Heart right ventricle (tissue), 16 donors: ENCODE measurements around the gene GPC5. TPM values are rescaled to one million over a fixed set of nuclear protein-coding genes. Genes with fewer than 3 reads are reported as not detected.

Experiments
- ATAC-seq, 8 donors: fragments of 200-7000 bp; cut with Tn5 transposase; one replicate each; pipeline ENCODE4 v1.9.1; 2020; ENCODE audit warnings: mild to moderate bottlenecking in 8 of 8, moderate library complexity in 8 of 8, moderate number of reproducible peaks in 1 of 8
- DNase-seq, 2 donors: peaks; one replicate each; pipeline ENCODE4 v3.0.0-alpha.2; 2020
- H3K27ac ChIP-seq, 10 donors: fragments of 200-600 bp; sonication (generic) in 2 of 10; one replicate each; pipeline versions ENCODE4 v1.5.0 to v1.8.0; 2020 to 2022; ENCODE audit warnings: mild to moderate bottlenecking in 3 of 10
- H3K27me3 ChIP-seq, 7 donors: fragments of 200-600 bp; one replicate each; pipeline ENCODE4 v1.8.0; 2021 to 2022; ENCODE audit warnings: mild to moderate bottlenecking in 2 of 7
- H3K36me3 ChIP-seq, 9 donors: fragments of 200-600 bp; sonication (generic) in 1 of 9; one replicate each; pipeline versions ENCODE4 v1.5.0 to v1.8.0; 2020 to 2022; ENCODE audit warnings: mild to moderate bottlenecking in 2 of 9
- H3K4me1 ChIP-seq, 9 donors: fragments of 200-600 bp; sonication (generic) in 1 of 9; one replicate each; pipeline versions ENCODE4 v1.5.0 to v1.8.0; 2020 to 2022; ENCODE audit warnings: mild to moderate bottlenecking in 4 of 9
- H3K4me3 ChIP-seq, 10 donors: fragments of 200-600 bp; sonication (generic) in 2 of 10; one replicate each; pipeline versions ENCODE4 v1.5.0 to v1.8.0; 2020 to 2022; ENCODE audit warnings: mild to moderate bottlenecking in 7 of 10, moderate library complexity in 2 of 10
- H3K9me3 ChIP-seq, 11 donors: fragments of 200-600 bp in 10 of 11; sonication (generic) in 2 of 11; one replicate each; pipeline versions ENCODE4 v1.5.0 to v1.8.0; 2013 to 2022; ENCODE audit warnings: mild to moderate bottlenecking in 2 of 11, control low read depth in 1 of 11, moderate library complexity in 1 of 11
- WGBS, 2 donors: extraction: QIAGEN DNeasy Blood & Tissue Kit; methylation state at CpG; one replicate each; pipeline ENCODE4 v1.1.7; 2013; ENCODE audit warnings: inconsistent platforms in 1 of 2; 5-methylcytosine and 5-hydroxymethylcytosine counted together
- intact Hi-C, 10 donors: fragments of 100-400 bp; cut with DNase I; formaldehyde crosslinking; loops; one replicate each; pipeline versions ENCODE4 v1.11.1 to v1.14.2; 2022
- polyA plus RNA-seq, 2 donors: library from polyadenylated mRNA; stranded (reverse); fragments of 200-250 nt; gene quantifications; one replicate each; pipeline ENCODE4 v1.2.3, GENCODE V29; 2013
- total RNA-seq, 10 donors: library from RNA; stranded (reverse); fragmentation: NEBNext Ultra II Directional in 3 of 10; extraction: Animal tissue kit (Norgen Biotek cat#: 25700) in 3 of 10; gene quantifications; one replicate each; pipeline versions ENCODE4 v1.2.1 to v1.2.4, GENCODE V29; 2021 to 2023
- TF ChIP-seq, protein P1 (sequence below), 9 donors: fragments of 200-600 bp; sonication (generic) in 2 of 9; IDR thresholded peaks; one replicate each; pipeline versions ENCODE4 v1.5.0 to v1.8.0; 2021 to 2022; ENCODE audit warnings: antibody characterized with exemption in 9 of 9, mild to moderate bottlenecking in 5 of 9, moderate library complexity in 1 of 9
- donor health status: Arrhythmogenic right ventricular cardiomyopathy.
- donor health status: ischemic (EF 13 %, LVEDD 7.1; RV severe dilation, severe dysfunction).
- donor health status: healthy with polysubstance abuse.
- donor health status: DM: no; HTN: yes; CAD: no.
- donor health status: DM: no; HTN: no; CAD: no.
- donor health status: ischemic (EF 25% LVEDD 6.9; RV normal size, moderate dysfunction).
- donor health status: ischemic (EF 25% LVEDD 5.7; RV mildly dilated, moderate dysfunction).
- donor health status: healthy.
- donor health status: DM: yes; HTN: yes; CAD: no.
- donor health status: Ischemic cardiomyopathy.
- donor health status: ischemic (EF 35%, LVEDD 5.7; RV mildly dilated, moderate dysfunction).
- donor health status: nonischemic (EF 11% LVEDD 7.7; RV severe dilation, severe dysfunction).
- donor health status: DM: yes; HTN: yes; CAD: no.
- donor health status: PGD.
- donor health status: ischemic (EF 29% LVEDD 5.4; RV normal size, mild dysfunction).
- donor health status: nonischemic (EF 23%, LVEDD 6.1; RV moderate dilation, normal function).

The GPC5 gene
- total and polyA plus RNA-seq, 12 donors = 0.01 to 3.5 (median 0.70) TPM; not detected in 1

DNA sequence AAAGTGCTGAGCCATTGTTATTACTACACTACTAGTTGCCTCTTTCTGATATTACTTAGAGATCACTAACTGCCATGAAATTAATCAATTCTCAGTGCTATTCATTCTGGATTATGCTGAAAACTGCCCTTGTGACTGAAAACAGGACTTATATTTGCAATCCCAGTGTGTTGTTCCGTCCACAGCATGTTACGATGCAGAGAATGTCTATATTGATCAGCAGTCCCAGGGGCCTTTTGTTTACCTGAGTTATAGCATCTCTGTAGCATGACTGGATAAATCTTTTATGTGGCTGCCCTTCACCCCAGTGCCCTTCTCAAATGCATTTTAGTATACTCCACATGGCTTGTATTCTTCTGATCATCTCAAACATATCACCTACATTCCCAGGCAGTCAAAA, 251.0 kb downstream of the GPC5 start:
- TF ChIP-seq, protein P1, sequence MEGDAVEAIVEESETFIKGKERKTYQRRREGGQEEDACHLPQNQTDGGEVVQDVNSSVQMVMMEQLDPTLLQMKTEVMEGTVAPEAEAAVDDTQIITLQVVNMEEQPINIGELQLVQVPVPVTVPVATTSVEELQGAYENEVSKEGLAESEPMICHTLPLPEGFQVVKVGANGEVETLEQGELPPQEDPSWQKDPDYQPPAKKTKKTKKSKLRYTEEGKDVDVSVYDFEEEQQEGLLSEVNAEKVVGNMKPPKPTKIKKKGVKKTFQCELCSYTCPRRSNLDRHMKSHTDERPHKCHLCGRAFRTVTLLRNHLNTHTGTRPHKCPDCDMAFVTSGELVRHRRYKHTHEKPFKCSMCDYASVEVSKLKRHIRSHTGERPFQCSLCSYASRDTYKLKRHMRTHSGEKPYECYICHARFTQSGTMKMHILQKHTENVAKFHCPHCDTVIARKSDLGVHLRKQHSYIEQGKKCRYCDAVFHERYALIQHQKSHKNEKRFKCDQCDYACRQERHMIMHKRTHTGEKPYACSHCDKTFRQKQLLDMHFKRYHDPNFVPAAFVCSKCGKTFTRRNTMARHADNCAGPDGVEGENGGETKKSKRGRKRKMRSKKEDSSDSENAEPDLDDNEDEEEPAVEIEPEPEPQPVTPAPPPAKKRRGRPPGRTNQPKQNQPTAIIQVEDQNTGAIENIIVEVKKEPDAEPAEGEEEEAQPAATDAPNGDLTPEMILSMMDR (IDR thresholded peaks at IDR 0.05) = no peak
- no peak overlapping the region for H3K4me3 ChIP-seq
- no peaks in the 10 kb centered on the region for H3K4me1 ChIP-seq
- H3K9me3 ChIP-seq = no peaks in the 10 kb centered on the region
- H3K27me3 ChIP-seq = no peaks in the 10 kb centered on the region
- 94 to 97% methylated on average over 2 of the region's 2 CpGs for WGBS, 2 donors
- DNase-seq (no peak), ATAC-seq (no peak)
- H3K36me3 ChIP-seq = no peaks in the 10 kb centered on the region
- intact Hi-C loops = no loop called here
- H3K27ac ChIP-seq = no peak overlapping the region

DNA sequence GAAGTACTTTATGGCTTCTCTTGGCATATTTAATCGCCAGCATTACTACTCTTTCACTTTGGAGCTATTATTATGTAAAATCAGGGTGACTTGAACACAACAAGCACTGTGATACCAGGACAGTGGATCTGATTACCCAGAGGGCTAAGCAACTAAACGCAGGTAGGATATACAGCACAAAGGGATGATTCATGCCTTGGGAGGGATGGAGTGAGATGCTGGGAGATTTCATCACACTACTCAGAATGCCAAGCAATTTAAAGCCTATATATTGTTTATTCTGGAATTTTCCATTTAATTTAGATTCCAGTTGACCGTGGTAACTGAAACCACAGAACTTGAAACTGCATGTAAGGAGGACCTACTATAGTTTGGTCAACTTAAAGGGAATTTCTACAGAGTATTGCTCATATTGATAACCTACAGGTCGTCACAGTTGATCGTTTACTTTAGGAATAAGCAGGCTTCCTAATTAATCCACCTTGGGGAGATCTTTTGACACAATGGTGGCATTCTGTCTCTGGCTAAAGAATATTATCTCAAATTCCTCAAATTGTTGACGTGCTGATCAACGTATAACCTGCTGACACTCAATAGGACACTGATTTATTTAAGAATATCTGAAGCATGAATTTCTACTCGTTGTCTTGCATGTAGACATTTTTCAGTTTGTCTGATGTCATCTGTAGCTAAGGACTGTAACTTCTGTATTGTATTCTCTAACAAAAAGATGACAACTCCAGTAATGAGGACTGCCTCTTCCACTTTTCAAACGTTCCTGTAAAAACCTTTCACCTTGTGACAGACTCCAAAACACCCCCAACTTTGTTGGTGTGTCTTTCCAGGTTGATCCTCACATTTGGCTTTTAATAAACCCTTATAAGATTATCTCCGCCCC, 254.2 kb downstream of the GPC5 start:
- WGBS, 2 donors = 59 to 66% methylated on average over 10 of the region's 10 CpGs
- Histone ChIP-seq H3K9me3 (no peaks in the 10 kb centered on the region), H3K27ac (no peak overlapping the region), H3K4me1 (peaks cover 0 to 5% (median 0%) of the 10 kb centered on the region in 9 donors), H3K27me3 (no peaks in the 10 kb centered on the region), H3K36me3 (no peaks in the 10 kb centered on the region), H3K4me3 (no peak overlapping the region)
- intact Hi-C loops = no loop called here
- DNase-seq = no peak
- TF ChIP-seq, protein P1 (IDR thresholded peaks at IDR 0.05) = no peak
- ATAC-seq = no peak

DNA sequence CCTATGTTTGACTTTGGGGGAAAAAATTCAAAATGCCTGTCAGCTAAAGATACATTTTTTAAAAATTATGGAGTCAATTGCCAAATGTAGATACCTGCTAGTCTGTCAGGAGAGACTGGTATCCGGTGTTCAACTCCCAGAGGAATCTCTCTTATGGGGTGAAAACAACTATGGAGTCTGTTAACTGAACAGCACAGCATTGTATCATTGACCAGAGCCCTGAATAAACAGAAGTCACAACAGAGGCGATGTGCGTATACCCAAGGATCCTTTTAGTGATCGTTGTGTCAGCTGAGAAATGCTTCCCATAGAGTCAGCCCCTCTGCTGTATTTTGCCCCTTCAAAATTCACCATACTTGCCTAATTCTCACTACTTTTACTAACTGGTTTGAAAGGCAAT, 257.3 kb downstream of the GPC5 start:
- no peak overlapping the region for H3K4me3 ChIP-seq
- WGBS, 2 donors = 90 to 91% methylated on average over 4 of the region's 4 CpGs
- no peak for DNase-seq
- TF ChIP-seq, protein P1 (IDR thresholded peaks at IDR 0.05) = no peak
- no peaks in the 10 kb centered on the region for H3K27me3 ChIP-seq
- ATAC-seq = no peak
- H3K4me1 ChIP-seq = peaks cover 0 to 5% (median 0%) of the 10 kb centered on the region in 9 donors
- intact Hi-C loops = no loop called here
- no peaks in the 10 kb centered on the region for H3K36me3 ChIP-seq
- H3K27ac ChIP-seq = no peak overlapping the region
- no peaks in the 10 kb centered on the region for H3K9me3 ChIP-seq

DNA sequence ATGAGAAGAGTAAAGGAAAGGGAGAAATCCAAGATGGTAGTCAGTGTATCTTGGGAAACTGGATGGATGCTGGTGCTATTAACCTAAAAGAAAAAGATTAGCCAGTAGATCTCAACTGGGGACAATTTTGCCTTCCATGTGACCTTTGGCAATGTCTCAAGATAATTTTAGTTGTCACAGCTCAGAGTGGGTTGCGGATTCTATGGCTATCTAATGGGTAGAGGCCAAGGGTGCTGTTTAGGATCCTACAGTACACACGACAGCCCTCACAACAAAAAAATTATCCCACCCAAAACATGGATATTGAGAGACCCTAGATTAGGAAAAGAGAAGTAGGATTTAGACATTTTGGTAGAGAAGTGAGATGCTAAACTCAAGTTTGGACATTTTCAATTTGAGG, 258.9 kb downstream of the GPC5 start:
- WGBS, 2 donors = 32 to 44% methylated on average over 2 of the region's 2 CpGs
- no peak for ATAC-seq

More for the DNA sequence above, 258.9 kb downstream of the GPC5 start:
- intact Hi-C loops = no loop called here
- TF ChIP-seq, protein P1 (IDR thresholded peaks at IDR 0.05) = no peak
- Histone ChIP-seq H3K9me3 (no peaks in the 10 kb centered on the region), H3K4me1 (peaks cover 0 to 5% (median 0%) of the 10 kb centered on the region in 9 donors), H3K36me3 (no peaks in the 10 kb centered on the region), H3K27ac (no peak overlapping the region), H3K27me3 (no peaks in the 10 kb centered on the region), H3K4me3 (no peak overlapping the region)
- DNase-seq = no peak
